DLD1 (cell line): ENCODE data around the gene LIPT1.
"Not testable (repeated sequence)": the region's sequence is repeated elsewhere in the genome, so short reads cannot be mapped to it uniquely, and the experiment has no call there.

Source experiments
- in situ Hi-C: cut with HindIII; loops from 2 replicates; pipeline ENCODE4 v1.10.0; 2017; ENCODE audit warnings: low sequenced_read_pairs

LIPT1 gene

GRCh38 chr2:99171377-99172140, 16.8 kb downstream of the LIPT1 start:
- in situ Hi-C loops: no loop called here

DNA sequence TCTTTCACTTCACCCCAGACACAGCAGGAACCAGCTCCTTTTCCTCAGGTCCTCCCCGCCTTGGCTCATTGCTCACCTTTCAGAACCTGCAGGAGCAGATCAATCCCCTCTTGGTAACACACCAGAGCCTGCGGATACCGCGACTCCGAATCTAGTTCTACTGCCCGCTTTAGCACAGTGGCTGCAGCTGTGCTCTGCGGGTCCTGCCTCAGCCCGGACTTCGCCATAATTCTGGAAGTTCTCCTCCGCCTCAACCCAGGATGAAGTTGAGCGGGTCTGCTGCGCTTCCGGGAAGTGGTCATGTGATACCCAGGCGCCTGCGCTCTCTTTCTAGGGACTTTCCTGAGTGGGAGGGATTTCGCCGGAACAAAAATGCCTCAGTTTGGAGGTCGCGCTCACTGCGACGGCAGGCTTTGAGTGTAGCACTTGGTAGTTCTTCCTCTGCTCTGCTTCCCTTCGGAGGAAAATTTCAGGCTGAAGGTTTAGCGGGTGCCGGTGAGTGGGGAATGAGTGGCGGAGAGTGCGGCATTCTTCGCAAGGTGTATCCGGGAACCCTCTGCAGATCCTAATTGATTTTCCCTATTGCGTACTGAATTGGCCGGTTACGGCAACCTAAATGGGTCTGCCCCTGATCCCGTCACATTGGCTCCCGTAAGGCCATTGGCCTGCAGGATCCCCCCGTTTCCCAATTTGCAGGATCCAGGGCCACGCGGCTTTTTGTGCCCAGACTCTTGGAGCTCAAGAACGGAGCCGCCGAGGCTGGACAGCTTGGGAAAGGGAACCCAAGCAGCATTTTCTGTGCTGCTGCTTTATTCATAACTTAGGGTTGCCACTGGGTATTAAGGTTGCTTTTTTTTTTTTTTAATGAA, 26.2 kb downstream of the LIPT1 start, which contains the start of the genes MITD1 and MRPL30:
Gene MITD1, minus strand, starts transcription at position 304 of the 869 bp plus-strand sequence. Its CDS starts 77 bp downstream, at position 227.
Gene MRPL30, plus strand, starts transcription at position 430 of the 869 bp plus-strand sequence. CDS start 5,020 bp downstream, outside the sequence.
- in situ Hi-C loops: no loop called here

GRCh38 chr2:99181624-99182000, 26.8 kb downstream of the LIPT1 start:
- in situ Hi-C loops: no loop called here

- in situ Hi-C loops: no loop called here
These were observed 28.3 kb downstream of the LIPT1 start for GRCh38 chr2:99183025-99183424.

DNA sequence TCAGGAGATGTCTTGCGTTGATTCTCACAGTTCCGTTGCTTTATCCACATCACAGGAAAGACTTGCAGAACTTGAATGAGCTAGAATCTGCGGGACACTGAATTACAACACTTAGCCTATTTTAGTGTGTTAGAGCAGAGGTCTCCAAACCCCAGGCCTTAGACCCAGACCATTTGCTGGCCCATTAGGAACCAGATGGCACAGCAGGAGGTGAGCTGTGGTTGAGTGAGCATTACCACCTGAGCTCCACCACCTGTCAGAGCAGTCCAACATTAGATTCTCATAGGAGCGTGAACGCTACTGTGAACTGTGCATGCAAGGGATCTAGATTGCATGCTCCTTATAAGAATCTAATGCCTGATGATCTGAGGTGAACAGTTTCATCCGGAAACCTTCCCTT, 30.0 kb downstream of the LIPT1 start:
- in situ Hi-C loops: no loop called here

DNA sequence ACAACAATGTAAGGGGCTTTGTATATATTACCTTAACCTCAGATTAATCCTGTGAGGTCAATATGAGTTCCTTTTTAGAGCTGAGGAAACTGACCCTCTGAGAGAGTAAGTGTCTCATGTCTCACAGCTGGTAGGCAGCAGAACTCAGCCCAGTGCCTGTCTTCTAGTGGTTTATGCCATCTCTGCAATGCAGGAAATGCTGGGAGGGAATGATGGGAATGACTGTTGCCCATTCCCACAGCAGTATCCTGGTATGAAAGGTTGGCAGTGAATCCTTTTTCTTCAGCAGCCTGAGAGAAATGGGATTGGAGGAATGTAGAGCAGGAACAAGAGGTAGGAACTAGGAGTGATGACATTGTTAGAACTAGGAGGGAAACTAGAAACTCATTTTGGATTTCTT, 32.2 kb downstream of the LIPT1 start:
- in situ Hi-C loops: no loop called here

DNA sequence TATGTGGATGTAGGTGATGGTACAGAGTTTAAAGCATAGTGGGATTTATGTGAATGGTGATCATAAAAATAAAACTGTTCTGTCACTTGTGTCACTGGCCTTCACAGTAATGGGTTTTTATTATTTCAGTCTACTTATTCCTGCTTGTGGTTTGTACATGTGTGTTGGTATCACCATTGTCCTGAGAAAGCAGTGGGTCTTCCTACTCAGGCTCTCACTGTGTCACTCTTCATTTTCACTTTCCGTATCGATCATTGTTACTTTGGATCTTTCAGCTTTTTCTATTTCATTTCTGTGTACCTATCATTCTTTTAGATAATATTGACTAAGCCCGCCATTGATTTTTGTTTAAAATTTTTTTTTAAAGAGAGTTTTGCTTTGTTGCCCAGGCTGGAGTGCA, 33.6 kb downstream of the LIPT1 start:
- in situ Hi-C loops: no loop called here

DNA sequence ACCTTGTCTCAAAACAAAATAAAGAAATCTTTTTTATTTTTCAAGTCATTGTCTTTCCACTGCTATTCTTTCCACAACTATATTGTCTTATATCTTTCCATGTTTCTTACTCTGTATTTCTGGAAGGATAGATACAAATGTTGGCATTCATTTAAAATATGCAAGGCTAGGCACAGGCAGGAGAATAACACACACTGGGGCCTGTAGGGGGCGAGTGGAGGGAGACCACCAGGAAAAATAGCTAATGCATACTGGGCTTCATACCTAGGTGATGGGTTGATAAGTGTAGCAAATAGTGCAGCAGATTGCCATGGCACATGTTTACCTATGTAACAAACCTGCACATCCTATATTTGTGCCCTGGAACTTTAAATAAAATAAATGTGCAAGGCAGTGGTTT, 35.8 kb downstream of the LIPT1 start:
- in situ Hi-C loops: no loop called here

- in situ Hi-C loops: not testable (repeated sequence)
These were observed 37.6 kb downstream of the LIPT1 start for GRCh38 chr2:99192364-99192763.

DNA sequence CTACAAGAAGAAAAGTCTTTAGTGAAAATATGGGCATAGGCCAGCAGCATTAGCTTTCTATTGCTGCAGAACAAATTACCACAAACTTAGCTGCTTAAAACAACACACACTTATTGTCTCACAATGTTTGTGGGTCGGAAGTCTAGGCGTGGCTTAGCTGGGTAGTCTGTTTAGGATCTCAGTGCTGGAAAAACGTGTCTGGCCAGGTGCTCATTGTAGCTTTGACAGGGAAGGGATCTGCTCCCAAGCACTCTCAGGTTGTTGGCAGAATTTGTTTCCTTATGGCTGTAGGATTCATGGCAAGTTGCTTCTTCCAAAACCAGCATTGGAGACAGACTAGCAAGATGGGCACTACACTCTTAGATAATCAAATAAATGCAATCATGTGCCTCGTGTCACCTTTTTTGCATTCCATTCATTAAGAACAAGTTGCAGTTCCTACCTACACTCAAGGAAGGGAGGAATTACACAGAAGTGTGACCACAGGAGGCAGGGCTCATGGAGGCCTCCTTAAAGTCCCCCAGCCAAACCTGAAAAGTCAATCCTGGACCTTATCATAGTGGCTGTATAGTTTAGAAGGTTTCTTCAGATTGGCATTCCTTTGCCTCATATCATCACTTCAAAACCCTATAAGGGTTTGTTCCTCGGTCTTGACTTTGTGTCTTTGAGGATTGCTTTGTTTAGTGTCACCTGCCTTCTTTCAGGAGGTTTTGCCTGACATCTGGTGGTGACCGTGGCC, 43.5 kb downstream of the LIPT1 start:
- in situ Hi-C loops: no loop called here

DNA sequence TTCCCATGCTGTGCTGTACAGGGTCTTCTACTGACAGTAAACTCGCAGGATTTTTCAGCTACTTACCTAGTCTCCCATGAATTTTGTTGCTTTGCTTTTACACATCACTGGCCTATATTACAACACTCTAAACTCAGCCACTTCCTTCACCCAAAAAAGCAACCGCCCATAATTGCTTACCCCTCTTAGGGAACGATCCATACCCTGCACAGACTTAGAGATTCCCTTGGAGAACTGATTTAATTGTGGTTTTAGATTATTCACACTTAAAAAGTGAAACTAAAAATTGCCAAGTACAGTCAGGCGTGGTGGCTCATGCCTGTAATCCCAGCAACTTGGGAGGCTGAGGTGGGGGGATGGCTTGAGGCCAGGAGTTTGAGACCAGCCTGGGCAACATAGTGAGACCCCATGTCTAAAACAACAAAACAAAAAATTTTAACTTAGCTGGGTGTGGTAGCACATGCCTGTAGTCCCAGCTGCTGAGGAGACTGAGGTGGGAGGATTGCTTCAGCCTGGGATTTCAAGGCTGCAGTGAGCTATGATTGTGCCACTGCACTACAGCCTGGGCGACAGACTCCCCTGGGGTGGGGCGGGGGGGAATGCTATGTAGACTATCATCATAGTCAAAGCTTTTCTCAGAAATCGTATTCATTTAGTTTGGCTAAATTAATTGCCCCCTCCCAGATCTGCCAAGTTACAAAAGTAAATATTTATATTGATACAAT, 45.5 kb downstream of the LIPT1 start:
- in situ Hi-C loops: no loop called here

GRCh38 chr2:99201959-99202678, 47.4 kb downstream of the LIPT1 start:
- in situ Hi-C loops: no loop called here

DNA sequence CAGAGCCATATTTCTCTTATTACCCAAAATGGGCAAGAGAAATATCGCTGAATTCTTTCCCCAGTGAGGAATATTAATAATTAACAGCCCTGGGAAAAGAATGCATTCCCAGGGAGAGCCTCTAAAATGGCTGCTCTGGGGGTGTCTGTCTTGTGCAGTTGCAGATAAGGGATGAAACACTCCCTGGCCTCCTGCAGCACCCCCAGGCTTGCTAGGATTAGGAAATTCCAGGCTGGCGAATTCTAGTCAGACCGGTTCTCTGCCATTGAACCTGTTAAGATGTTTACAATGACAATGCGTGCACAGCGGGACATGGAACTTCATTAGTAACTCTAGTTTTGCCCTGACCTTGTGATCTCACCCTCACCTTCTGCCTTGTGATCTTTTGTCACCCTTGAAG, 50.7 kb downstream of the LIPT1 start:
- in situ Hi-C loops: no loop called here
